GM18499 (cell line): ENCODE data around the gene TAF11L2.
"Not testable (repeated sequence)": the region's sequence is repeated elsewhere in the genome, so short reads cannot be mapped to it uniquely, and the experiment has no call there.

Source experiments
- ATAC-seq: cut with Tn5 transposase; IDR thresholded peaks from one replicate; pipeline ENCODE4 v1.9.1; 2021; ENCODE audit warnings: moderate number of reproducible peaks; ENCODE audit not compliant: insufficient read depth, unreplicated experiment

Gene TAF11L2

GRCh38 chr5:17497931-17498330 is at the start of gene TAF11L2:
TAF11L2 (plus strand) TSS chr5:17498231.
- ATAC-seq, result not testable (repeated sequence)

- no peak for ATAC-seq
Measured at GRCh38 chr5:17448877-17449276, 49.2 kb upstream of the TAF11L2 start.

- no peak for ATAC-seq
Measured at GRCh38 chr5:17452936-17453335, 45.1 kb upstream of the TAF11L2 start.

DNA sequence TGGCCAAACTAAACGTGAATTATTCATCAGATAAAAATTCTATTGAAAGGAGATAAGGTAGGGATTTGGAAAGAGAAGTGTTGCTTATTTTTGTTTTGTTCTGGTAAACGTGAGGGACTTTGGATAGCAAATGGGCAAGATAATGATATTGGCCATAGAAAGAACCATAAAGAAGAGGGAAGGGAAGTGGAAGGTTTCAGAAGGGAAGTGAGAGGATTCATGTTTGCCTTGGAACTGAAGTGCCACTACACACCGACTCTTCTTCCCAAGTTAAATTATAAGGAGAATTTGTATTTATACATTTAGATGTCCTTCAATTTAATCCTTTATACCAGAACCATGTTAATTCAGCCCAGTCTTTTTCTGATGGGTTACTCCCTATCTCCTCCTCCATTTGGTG is 42.1 kb upstream of the TAF11L2 start:
- no peak for ATAC-seq

GRCh38 chr5:17461793-17462192 is 36.2 kb upstream of the TAF11L2 start:
- no peak for ATAC-seq

GRCh38 chr5:17463653-17464052 is 34.4 kb upstream of the TAF11L2 start:
- ATAC-seq, result no peak

GRCh38 chr5:17470064-17470463 is 28.0 kb upstream of the TAF11L2 start:
- ATAC-seq, result no peak

GRCh38 chr5:17475064-17475463 is 23.0 kb upstream of the TAF11L2 start:
- not testable (repeated sequence) for ATAC-seq

DNA sequence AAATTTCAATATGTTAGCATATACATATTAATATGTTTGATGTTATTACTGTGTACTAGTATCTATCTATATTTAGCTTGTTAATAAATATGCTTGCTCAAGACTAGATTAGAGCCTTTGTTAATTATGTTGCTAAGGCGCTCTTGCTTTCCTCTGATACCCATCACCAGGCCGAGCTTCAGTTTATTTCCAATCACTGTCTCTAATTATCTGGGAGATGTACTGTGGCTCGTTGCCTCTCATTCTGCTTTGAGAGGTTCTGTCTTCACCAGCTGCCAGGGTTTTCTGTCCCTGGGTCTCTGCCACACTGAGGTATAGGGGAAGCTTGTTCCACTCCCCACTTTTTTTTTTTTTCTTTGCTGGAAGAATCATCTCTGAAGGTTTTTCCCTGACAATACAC is 21.0 kb upstream of the TAF11L2 start:
- ATAC-seq, result no peak

- no peak for ATAC-seq
Measured at GRCh38 chr5:17477573-17478265, 20.3 kb upstream of the TAF11L2 start.

- ATAC-seq, result no peak
Measured at GRCh38 chr5:17481378-17481777, 16.7 kb upstream of the TAF11L2 start.

- ATAC-seq, result no peak
Measured at GRCh38 chr5:17482790-17483189, 15.2 kb upstream of the TAF11L2 start.

DNA sequence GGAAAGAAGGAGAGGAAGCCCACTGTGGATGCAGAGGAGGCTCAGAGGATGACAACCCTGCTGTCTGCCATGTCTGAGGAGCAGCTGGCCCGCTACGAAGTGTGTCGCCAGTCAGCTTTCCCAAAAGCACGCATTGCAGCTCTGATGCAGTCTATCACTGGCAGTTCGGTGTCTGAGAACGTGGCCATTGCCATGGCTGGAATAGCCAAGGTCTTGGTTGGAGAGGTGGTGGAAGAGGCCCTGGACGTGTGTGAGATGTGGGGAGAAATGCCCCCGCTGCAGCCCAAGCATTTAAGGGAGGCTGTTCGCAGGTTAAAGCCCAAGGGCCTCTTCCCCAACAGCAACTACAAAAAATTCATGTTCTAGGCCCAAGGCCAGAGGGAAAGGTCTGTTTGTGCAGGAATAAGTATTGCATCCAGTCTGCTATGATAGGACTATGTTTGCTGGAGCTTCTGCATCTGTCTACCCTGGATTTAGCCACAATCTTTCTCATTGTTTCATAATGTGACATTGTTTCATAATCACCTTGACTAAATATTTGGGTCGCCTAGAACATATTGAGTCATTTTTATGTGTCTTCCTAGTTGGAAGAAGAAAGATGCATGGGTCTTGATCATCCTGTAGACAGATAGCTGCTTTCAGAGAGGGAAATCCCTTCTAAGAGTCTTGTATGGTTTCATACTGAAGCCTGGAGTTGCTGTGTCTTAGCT is 11.4 kb upstream of the TAF11L2 start:
- ATAC-seq, result not testable (repeated sequence)

DNA sequence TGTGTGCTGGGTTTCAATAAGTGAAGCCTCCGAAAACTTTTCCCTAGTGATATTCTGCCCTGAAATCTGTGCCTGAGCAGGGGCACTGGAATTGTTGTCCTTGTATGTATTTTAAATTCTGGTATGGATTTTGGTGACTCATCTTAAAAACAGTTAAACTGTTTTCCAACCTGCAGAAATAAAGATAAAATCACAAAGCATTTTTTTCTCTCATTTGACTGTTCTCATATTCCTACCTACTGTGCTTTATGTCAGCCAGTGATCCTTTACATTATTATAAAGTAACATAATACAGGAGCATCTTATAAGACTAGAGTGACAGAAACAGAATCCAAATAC is 10.9 kb upstream of the TAF11L2 start:
- ATAC-seq, result no peak

DNA sequence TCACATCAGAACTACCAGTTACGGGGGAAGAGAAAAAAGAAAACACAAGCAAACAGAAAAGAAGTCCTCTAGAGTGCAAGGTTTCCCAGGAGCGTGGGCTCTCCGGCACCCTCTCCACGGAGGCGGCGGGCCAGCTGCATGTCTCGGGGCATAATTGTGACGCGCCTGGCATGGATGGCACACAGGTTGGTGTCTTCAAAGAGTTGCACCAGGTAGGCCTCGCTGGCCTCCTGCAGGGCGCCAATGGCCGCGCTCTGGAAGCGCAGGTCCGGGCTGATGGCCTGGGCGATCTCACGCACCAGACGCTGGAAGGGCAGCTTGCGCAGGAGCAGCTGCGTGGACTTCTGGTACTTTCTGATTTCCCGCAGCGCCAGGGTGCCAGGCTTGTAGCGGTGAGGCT is 6.8 kb upstream of the TAF11L2 start:
- not testable (repeated sequence) for ATAC-seq

- no peak for ATAC-seq
Measured at GRCh38 chr5:17492770-17493169, 5.3 kb upstream of the TAF11L2 start.

DNA sequence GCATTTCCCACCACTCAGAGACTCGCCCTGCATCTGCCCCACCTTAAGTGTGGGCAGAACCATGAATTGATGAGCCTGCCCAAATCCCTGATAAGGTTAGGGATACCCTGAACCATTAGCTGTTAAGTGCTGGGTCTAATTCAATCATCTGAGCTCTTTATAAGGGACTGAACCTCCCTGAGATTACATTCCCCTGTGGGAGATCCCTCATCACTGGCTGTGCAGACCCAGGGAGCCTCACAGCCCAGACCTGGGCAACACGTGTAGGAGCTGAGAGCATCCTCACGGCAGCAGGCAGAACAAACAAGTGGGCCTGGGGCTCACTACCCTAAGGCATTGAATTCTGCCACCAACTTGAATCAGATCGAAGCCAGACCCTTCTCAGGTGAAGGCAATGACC is 585 bp upstream of the TAF11L2 start:
- no peak for ATAC-seq

DNA sequence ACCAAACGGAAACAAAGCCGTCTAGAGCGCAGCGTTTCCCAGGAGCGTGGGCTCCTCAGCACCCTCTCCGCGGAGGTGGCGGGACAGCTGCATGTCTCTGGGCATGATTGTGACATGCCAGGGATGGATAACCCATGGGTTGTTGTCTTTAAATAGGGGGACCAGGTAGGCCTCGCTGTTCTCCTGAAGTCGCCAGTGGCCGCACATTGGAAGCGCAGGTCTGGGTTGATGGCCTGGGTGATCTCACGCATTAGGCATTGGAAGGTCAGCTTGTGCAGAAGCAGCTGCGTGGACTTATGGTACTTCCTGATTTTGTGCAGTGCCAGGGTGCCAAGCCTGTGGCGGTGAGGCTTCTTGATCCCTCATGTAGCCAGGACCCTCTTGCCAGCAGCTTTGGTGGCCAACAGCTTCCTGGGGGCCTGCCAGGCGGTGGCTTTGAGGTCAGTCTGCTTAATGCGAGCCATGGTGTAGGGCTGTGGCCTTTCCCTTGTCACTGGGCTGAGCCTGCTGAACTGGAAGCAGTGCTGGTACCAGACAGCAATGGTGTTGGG is 13.8 kb downstream of the TAF11L2 start:
- ATAC-seq, result no peak

- ATAC-seq, result not testable (repeated sequence)
Measured at GRCh38 chr5:17517526-17517925, 19.5 kb downstream of the TAF11L2 start.

- ATAC-seq, result not testable (repeated sequence)
Measured at GRCh38 chr5:17518067-17518466, 20.0 kb downstream of the TAF11L2 start, which contains the start of gene TAF11L3. TAF11L3 (plus strand) TSS chr5:17518367.

DNA sequence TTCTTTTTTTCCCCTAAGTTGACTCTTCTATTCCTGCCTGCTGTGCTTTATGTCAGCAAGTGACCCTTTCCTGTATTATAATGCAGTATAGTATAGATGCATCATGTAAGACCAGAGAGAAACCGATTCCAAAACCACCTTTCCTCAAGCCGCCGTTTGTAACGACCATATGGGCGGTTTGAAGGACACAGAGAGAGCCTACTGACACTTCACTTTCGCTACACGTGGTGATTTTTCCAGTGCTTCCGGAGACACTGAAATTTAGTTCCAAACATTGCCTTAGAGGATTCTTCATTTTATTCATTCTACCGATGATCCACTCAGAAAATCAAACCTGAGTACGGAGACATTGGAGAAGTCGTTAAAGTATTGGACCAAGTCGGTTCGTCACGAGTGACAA is 21.5 kb downstream of the TAF11L2 start:
- ATAC-seq, result not testable (repeated sequence)

DNA sequence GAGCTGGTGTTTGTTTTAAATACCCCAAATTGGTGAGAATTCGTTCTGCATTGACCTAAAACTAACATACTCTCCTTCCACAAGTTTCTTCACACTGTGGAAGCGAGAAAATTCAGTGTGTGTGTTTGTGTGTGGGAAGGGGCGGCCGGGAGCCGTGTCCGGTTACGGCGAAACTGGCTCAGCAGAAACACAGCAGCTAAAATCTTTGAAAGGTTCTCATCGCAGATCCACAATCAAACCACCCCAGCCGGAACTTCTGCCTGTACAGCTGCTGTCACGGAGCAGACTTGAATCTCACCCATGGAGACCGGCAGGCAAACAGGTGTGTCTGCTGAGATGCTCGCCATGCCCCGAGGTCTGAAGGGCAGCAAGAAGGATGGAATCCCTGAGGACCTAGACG is 23.5 kb downstream of the TAF11L2 start, which contains the start of gene TAF11L4:
TAF11L4 (plus strand) TSS at position 301 of the 400 bp plus-strand sequence.
- ATAC-seq, result not testable (repeated sequence)
